Right kidney (tissue), 1 donor: Measurements from ENCODE around the gene TGM5.

ENCODE experiments used
- DNase-seq: peaks from one replicate; pipeline ENCODE4 v3.0.0-alpha.2; 2016

The TGM5 gene

GRCh38 chr15:43193710-43194109, 73.0 kb downstream of the TGM5 start:
- no peak for DNase-seq

GRCh38 chr15:43190178-43190577, 76.5 kb downstream of the TGM5 start:
- no peak for DNase-seq

- DNase-seq: no peak
Measured at GRCh38 chr15:43189296-43189695, 77.4 kb downstream of the TGM5 start.

GRCh38 chr15:43187544-43188155, 79.1 kb downstream of the TGM5 start:
- DNase-seq: no peak

GRCh38 chr15:43186003-43186353, 80.8 kb downstream of the TGM5 start:
- DNase-seq: no peak

- DNase-seq: peak; percentile 76
Measured at GRCh38 chr15:43185157-43186002, 81.3 kb downstream of the TGM5 start, which contains the start of gene CCNDBP1. Gene CCNDBP1, plus strand, starts transcription at chr15:43185403. Its CDS starts 96 bp downstream, at chr15:43185499.

GRCh38 chr15:43184407-43185124, 82.2 kb downstream of the TGM5 start:
- no peak for DNase-seq

GRCh38 chr15:43183270-43183669, 83.5 kb downstream of the TGM5 start:
- DNase-seq: no peak
